Skeletal muscle tissue (tissue), 4 donors: ENCODE results near the gene ZSCAN29. TPM values are rescaled to one million over a fixed set of nuclear protein-coding genes. Genes with fewer than 3 reads are reported as not detected.

ENCODE experiments used
- H3K27ac ChIP-seq: one replicate; pipeline ENCODE4 v1.7.0; 2013; ENCODE audit warnings: mild to moderate bottlenecking, low read depth, low read length, inconsistent platforms
- H3K27me3 ChIP-seq, 3 donors: one replicate each; pipeline ENCODE4 v1.7.0; 2013; ENCODE audit warnings: low read length in 3 of 3; ENCODE audit not compliant: control insufficient read depth in 3 of 3, insufficient read depth in 3 of 3
- H3K36me3 ChIP-seq, 3 donors: one replicate each; pipeline ENCODE4 v1.7.0; 2013; ENCODE audit warnings: low read length in 3 of 3; ENCODE audit not compliant: control insufficient read depth in 3 of 3, insufficient read depth in 3 of 3
- H3K4me1 ChIP-seq, 3 donors: one replicate each; pipeline ENCODE4 v1.7.0; 2013; ENCODE audit warnings: low read length in 3 of 3, mild to moderate bottlenecking in 3 of 3; ENCODE audit not compliant: control insufficient read depth in 3 of 3, insufficient read depth in 3 of 3
- H3K4me3 ChIP-seq, 3 donors: one replicate each; pipeline ENCODE4 v1.7.0; 2013; ENCODE audit warnings: low read length in 3 of 3
- H3K9ac ChIP-seq, 3 donors: one replicate each; pipeline ENCODE4 v1.7.0; 2013; ENCODE audit warnings: low read length in 3 of 3, mild to moderate bottlenecking in 3 of 3, moderate library complexity in 2 of 3, low read depth in 1 of 3
- H3K9me3 ChIP-seq, 3 donors: one replicate each; pipeline ENCODE4 v1.7.0; 2013; ENCODE audit warnings: low read length in 3 of 3; ENCODE audit not compliant: control insufficient read depth in 3 of 3
- total RNA-seq: library from RNA; depleted of rRNA; stranded (reverse); fragments of >200 nt; gene quantifications from one replicate; pipeline ENCODE4 v1.2.3, GENCODE V29; 2014
- donor health status: Osteomylitis.

Gene ZSCAN29
- total RNA-seq = 28.7 TPM

DNA sequence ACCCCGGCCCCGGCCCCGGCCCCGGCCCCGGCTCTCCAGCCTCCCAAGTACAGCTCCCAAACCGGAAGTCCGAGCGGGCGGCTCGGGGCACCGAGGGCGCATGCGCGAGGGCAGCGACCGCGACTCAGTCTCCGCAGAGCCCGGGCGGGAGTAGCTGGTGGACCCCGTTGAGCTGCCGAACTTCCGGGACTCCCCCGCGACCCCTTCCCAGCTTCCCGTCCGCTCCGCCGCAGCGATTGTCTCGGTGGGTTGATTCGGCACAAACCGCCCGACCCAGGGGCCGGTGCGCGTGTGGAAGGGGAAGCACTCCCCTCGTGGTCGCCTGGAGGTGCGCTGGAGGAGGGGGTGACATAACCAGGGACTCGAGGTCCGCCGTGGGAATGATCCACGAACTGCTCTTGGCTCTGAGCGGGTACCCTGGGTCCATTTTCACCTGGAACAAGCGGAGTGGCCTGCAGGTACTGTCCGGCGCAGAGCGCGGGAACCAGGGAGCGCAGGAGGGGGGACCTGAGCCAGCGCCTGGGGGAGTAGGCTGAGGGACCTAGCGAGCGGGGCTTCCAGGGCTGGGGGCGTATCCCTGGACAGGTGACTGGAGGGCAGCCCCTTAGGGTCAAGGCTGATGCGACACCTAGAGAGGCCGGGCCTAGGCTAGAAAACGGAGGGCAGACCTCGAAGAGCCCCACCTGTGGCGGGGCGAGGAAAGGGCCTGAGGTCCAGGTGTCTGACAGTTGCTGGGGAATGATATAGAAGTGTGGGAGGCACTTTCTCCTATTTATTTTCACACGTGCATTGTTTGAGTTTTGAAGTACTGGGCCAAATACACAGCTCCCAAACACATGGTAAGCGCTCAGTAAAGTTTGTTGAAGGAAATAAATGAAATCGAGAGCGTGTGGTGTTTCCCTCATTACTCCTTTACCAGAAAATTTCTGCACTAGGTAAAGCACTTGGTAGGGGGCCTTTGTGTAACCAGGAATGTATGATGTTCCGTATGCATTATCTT is at the start of gene ZSCAN29, which contains the start of gene TUBGCP4:
Gene ZSCAN29, minus strand, starts transcription at position 69 of the 1,000 bp plus-strand sequence. CDS start 1,130 bp downstream, outside the sequence.
Gene TUBGCP4, plus strand, starts transcription at position 127 of the 1,000 bp plus-strand sequence. Its CDS starts 254 bp downstream, at position 381.
- Histone ChIP-seq H3K9me3 (no peaks in the 10 kb centered on the region), H3K36me3 (peaks cover 6 to 14% (median 13%) of the 10 kb centered on the region in 3 donors), H3K4me3 (peak within 1 kb of the TSS; percentile 91 to 97 (median 97)), H3K27ac (peak within 1 kb of the TSS; percentile 48), H3K27me3 (no peaks in the 10 kb centered on the region), H3K4me1 (peaks cover 22 to 28% (median 25%) of the 10 kb centered on the region in 3 donors), H3K9ac (peak within 1 kb of the TSS; percentile 92)

DNA sequence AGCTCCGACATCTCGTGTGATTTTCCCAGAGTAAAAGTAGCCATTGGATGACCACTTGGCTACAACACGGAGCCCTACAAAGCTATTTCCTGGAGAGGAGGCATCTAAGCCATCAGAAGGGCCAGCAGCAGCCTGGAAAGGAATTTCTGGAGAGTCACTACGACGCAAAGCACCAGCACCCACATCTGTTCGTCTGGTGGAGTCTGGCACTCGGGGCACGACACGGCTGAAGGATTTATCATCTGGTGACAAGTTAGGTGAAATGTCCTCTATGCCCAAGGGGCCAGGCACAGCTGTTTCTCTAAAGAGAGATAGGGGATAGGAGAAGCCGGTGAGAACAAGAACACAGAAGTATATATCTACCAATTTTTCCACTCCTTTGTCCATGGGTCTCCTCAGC is 49.6 kb upstream of the ZSCAN29 start:
- Histone ChIP-seq H3K36me3 (peaks cover 23 to 44% (median 43%) of the 10 kb centered on the region in 3 donors), H3K4me3 (no peak overlapping the region), H3K9me3 (no peaks in the 10 kb centered on the region), H3K4me1 (no peaks in the 10 kb centered on the region), H3K9ac (no peak overlapping the region), H3K27me3 (no peaks in the 10 kb centered on the region), H3K27ac (no peak overlapping the region)

DNA sequence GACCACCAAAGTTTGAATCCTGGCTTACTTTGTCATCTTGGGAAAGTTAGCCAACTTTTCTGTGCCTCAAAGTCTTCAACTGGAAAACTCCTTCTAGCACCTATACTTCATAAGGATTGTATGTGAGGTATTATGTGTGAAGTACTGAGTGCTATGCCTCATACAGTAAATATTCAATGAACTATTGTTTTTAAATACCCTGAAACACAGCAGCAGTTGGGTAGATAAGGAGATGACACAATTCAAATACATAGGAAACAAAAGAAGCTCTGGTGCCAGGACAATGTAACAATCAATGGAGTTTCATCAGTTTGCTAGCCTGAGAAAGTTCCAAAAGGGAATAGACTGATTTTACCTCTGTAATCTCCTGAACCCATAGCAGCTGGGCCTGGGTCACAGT is 43.4 kb upstream of the ZSCAN29 start:
- no peak overlapping the region for H3K9ac ChIP-seq
- peaks cover 18 to 46% (median 45%) of the 10 kb centered on the region in 3 donors for H3K36me3 ChIP-seq
- no peak overlapping the region for H3K4me3 ChIP-seq
- no peaks in the 10 kb centered on the region for H3K9me3 ChIP-seq
- H3K4me1 ChIP-seq = no peaks in the 10 kb centered on the region
- no peak overlapping the region for H3K27ac ChIP-seq
- no peaks in the 10 kb centered on the region for H3K27me3 ChIP-seq

DNA sequence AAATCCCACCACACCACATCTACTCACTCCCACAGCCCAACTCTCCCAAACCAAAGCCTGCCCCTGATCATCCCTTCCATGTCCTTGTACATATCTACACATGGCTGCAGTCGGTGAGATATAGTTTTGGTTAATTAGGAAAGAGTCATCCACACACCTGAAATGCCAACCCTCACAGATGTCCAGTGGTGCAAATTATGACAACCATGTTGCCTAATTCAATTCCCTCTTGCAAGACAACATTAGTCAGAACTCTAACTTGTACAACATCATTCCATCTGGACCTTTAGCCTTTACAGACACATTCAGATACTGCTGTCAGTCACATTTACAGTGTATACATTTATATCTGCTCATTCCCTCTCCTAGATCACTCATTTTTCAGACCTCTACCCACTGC is 41.3 kb upstream of the ZSCAN29 start:
- Histone ChIP-seq H3K9ac (no peak overlapping the region), H3K4me1 (no peaks in the 10 kb centered on the region), H3K4me3 (no peak overlapping the region), H3K27ac (no peak overlapping the region), H3K9me3 (no peaks in the 10 kb centered on the region), H3K36me3 (peaks cover 29 to 61% (median 60%) of the 10 kb centered on the region in 3 donors), H3K27me3 (no peaks in the 10 kb centered on the region)

DNA sequence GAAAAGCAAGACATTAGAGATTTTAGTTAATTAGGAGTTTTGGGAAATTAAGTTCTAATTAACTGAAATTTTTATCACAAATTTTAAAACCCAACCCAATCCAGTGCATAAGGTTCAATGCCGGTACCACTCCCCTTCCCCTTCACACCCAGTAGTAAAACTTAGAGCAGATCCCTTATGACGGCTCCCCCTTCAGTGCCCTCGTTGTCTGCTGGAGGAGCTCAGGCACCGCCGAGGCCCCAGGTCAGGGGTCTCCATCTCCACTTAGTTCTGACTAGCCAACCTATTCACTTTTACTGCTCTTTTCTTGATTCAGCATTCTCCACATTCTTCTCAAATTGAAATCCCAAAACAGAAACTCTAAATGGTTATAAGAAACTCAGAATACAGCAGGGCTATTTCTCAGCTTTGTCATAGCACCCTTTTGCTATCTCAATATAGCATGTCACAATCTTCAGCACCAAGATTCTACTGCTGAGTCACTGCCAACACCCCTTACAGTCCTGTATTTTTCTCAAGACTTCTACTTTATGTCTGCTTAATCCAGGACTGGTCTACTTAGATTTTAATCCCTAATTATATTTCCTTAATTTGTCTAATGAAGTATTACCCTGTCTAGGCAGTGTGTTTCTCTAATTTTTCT is 39.9 kb upstream of the ZSCAN29 start:
- no peaks in the 10 kb centered on the region for H3K27me3 ChIP-seq
- peaks cover 26 to 66% (median 65%) of the 10 kb centered on the region in 3 donors for H3K36me3 ChIP-seq
- H3K4me1 ChIP-seq = no peaks in the 10 kb centered on the region
- H3K9me3 ChIP-seq = no peaks in the 10 kb centered on the region
- no peak overlapping the region for H3K27ac ChIP-seq
- H3K4me3 ChIP-seq = no peak overlapping the region
- H3K9ac ChIP-seq = no peak overlapping the region

DNA sequence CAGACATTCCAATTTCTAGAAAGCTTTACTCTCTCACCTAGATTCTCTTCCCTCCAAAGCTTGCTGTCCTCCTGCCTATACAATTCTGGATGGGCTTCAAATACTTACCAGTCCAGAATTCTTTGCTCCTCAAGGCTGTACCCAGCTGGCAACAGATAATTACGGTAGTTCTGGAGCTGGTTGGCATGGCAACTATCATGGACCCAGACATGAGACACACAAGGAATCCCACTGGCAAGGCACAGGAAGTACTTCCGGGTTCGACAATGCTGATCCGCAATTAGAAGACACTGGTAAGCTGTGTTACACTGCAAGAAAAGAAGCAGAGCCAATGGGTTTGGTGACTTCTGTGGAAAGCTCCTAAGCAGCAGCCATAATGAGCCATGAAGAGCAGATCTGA is 37.9 kb upstream of the ZSCAN29 start:
- Histone ChIP-seq H3K4me3 (no peak overlapping the region), H3K9me3 (no peaks in the 10 kb centered on the region), H3K36me3 (peaks cover 30 to 76% (median 75%) of the 10 kb centered on the region in 3 donors), H3K27ac (no peak overlapping the region), H3K4me1 (no peaks in the 10 kb centered on the region), H3K27me3 (no peaks in the 10 kb centered on the region), H3K9ac (no peak overlapping the region)

DNA sequence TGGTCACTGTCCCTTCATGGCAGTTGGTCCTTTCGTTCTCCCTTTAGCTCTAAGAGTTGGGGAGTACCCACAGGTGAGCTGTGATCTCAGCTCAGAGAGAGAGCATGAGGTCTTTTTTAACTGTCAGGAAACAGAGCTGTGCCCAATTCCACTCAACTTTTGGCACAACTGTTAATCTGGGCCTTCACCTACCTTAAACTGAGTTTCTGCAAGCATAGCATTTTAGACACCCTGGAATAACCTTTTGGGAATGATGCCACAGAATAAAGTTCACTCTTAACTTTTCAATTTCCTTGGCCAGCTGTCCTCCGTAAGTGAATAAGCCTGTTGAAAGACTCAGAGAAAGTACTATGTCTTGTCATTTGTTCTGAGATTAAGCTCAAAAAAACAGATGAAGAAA is 36.0 kb upstream of the ZSCAN29 start:
- Histone ChIP-seq H3K4me1 (no peaks in the 10 kb centered on the region), H3K9ac (no peak overlapping the region), H3K36me3 (peaks cover 35 to 77% (median 71%) of the 10 kb centered on the region in 3 donors), H3K9me3 (no peaks in the 10 kb centered on the region), H3K4me3 (no peak overlapping the region), H3K27ac (no peak overlapping the region), H3K27me3 (no peaks in the 10 kb centered on the region)

DNA sequence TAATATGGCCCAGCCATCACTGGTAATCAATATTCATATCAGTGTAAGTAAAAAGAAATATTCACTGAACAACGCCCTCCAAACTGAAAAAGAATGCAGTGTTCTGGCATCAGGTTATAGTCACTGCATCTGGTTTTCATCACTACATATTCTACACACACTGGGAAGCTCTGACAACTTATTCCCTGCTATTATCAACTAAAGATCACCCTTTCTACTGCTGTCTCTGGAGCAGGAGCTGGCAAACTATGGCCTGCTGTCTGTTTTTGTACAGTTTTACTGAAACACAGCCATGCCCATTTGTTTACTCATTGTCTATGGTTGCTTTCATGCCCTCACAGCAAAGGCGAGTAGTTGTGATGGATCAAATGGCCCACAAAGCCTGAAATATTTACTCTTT is 35.3 kb upstream of the ZSCAN29 start:
- Histone ChIP-seq H3K27ac (no peak overlapping the region), H3K27me3 (no peaks in the 10 kb centered on the region), H3K9ac (no peak overlapping the region), H3K36me3 (peaks cover 35 to 77% (median 71%) of the 10 kb centered on the region in 3 donors), H3K4me3 (no peak overlapping the region), H3K9me3 (no peaks in the 10 kb centered on the region), H3K4me1 (no peaks in the 10 kb centered on the region)

DNA sequence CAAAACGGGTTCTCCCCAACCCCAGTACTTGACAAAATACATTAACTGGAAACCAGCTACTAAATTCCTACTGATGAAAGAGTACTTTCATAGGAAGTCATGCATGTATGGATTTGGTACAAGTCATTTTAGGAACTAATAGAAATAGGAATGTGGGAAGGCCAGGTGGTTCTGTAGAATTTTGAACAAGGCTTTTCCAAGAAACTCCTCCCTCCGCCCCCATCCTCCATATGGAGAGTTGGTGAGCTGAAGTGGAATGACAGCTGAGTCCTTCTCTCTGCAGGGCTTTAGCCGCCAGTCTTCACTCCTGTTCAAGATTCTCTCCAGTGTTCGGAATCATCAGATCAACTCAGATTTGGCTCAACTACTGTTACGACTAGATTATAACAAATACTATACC is 33.3 kb upstream of the ZSCAN29 start:
- H3K4me3 ChIP-seq = no peak overlapping the region
- H3K4me1 ChIP-seq = no peaks in the 10 kb centered on the region
- no peak overlapping the region for H3K27ac ChIP-seq
- no peaks in the 10 kb centered on the region for H3K27me3 ChIP-seq
- no peaks in the 10 kb centered on the region for H3K9me3 ChIP-seq
- H3K36me3 ChIP-seq = peaks cover 41 to 78% (median 74%) of the 10 kb centered on the region in 3 donors
- no peak overlapping the region for H3K9ac ChIP-seq

DNA sequence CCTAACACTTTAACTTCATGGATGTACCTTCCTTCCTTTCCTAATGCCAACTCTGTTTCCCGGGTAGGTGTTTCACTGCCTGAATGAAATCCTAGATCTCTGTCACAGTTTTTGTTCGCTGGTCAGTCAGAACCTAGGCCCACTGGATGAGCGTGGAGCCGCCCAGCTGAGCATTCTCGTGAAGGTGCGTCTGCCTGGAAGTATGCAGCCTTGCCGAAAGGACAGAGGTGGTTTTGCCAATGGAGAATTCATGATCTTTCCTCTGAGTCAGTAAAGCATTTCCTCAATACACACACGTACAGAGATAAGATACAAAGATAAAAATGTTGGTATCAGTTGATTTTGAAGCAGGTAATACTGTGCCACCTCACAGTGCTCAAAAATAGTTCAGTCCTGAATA is 32.8 kb upstream of the ZSCAN29 start:
- Histone ChIP-seq H3K4me3 (no peak overlapping the region), H3K27me3 (no peaks in the 10 kb centered on the region), H3K9ac (no peak overlapping the region), H3K9me3 (no peaks in the 10 kb centered on the region), H3K36me3 (peaks cover 40 to 78% (median 74%) of the 10 kb centered on the region in 3 donors), H3K27ac (no peak overlapping the region), H3K4me1 (no peaks in the 10 kb centered on the region)
